NT2/D1 (cell line): ENCODE data around the gene ECI1.

ENCODE experiments used
- DNase-seq: peaks from one replicate; pipeline ENCODE4 v3.0.0-alpha.2; 2011; ENCODE audit warnings: low read depth, low spot score
- H3K27me3 ChIP-seq: 2 replicates; pipeline ENCODE4 v1.6.0; 2011; ENCODE audit warnings: mild to moderate bottlenecking; ENCODE audit not compliant: insufficient read length, insufficient read depth
- H3K36me3 ChIP-seq: 2 replicates; pipeline ENCODE4 v1.6.1; 2011; ENCODE audit warnings: mild to moderate bottlenecking, low read length, mixed read lengths; ENCODE audit not compliant: insufficient read depth, insufficient read length
- H3K4me1 ChIP-seq: 2 replicates; pipeline ENCODE4 v1.5.1; 2011; ENCODE audit not compliant: insufficient read depth, insufficient read length
- H3K4me3 ChIP-seq: 2 replicates; pipeline ENCODE4 v1.5.1; 2011; ENCODE audit warnings: low read depth; ENCODE audit not compliant: insufficient read length
- H3K9ac ChIP-seq: 2 replicates; pipeline ENCODE4 v1.6.0; 2011; ENCODE audit warnings: low read depth; ENCODE audit not compliant: insufficient read length
- H3K9me3 ChIP-seq: 2 replicates; pipeline ENCODE4 v1.5.1; 2011; ENCODE audit warnings: mild to moderate bottlenecking, low read length; ENCODE audit not compliant: insufficient read depth
- SUZ12 ChIP-seq: IDR thresholded peaks from 2 replicates; pipeline ENCODE4 v1.6.1; 2011; ENCODE audit not compliant: insufficient read length, insufficient read depth; ENCODE audit errors: extremely low read depth
- YY1 ChIP-seq: IDR thresholded peaks from 2 replicates; pipeline ENCODE4 v1.6.1; 2011; ENCODE audit not compliant: insufficient read length, insufficient read depth
- ZNF274 ChIP-seq: IDR thresholded peaks from 2 replicates; pipeline ENCODE4 v1.6.1; 2011; ENCODE audit warnings: mild to moderate bottlenecking, low read depth, low read length

The ECI1 gene

GRCh38 chr16:2251296-2252111, at the start of gene ECI1:
ECI1 (minus strand) TSS chr16:2251587; CDS start chr16:2251566, 21 bp downstream.
- H3K36me3 ChIP-seq: peaks cover 67% of the 10 kb centered on the region
- H3K4me1 ChIP-seq: no peaks in the 10 kb centered on the region
- no peaks in the 10 kb centered on the region for H3K9me3 ChIP-seq
- peak; percentile 88 for DNase-seq
- no peak for TF ChIP-seq ZNF274
- no peak for TF ChIP-seq SUZ12
- TF ChIP-seq YY1: peak; percentile 72
- H3K27me3 ChIP-seq: no peaks in the 10 kb centered on the region
- H3K4me3 ChIP-seq: peak within 1 kb of the TSS; percentile 89
- peak within 1 kb of the TSS; percentile 96 for H3K9ac ChIP-seq

- no peaks in the 10 kb centered on the region for H3K36me3 ChIP-seq
- no peak overlapping the region for H3K4me3 ChIP-seq
- H3K4me1 ChIP-seq: no peaks in the 10 kb centered on the region
- no peaks in the 10 kb centered on the region for H3K9me3 ChIP-seq
- no peaks in the 10 kb centered on the region for H3K27me3 ChIP-seq
- DNase-seq: no peak
- no peak for TF ChIP-seq YY1
- TF ChIP-seq ZNF274: no peak
- no peak for TF ChIP-seq SUZ12
- H3K9ac ChIP-seq: no peak overlapping the region
These were observed 48.5 kb upstream of the ECI1 start for GRCh38 chr16:2299915-2300192.

- Histone ChIP-seq H3K9me3 (no peaks in the 10 kb centered on the region), H3K9ac (no peak overlapping the region), H3K4me3 (no peak overlapping the region), H3K36me3 (no peaks in the 10 kb centered on the region), H3K27me3 (no peaks in the 10 kb centered on the region), H3K4me1 (no peaks in the 10 kb centered on the region)
- TF ChIP-seq ZNF274 (no peak), YY1 (no peak), SUZ12 (no peak)
- no peak for DNase-seq
These were observed 47.9 kb upstream of the ECI1 start for GRCh38 chr16:2299121-2299914.

GRCh38 chr16:2298621-2299020, 47.2 kb upstream of the ECI1 start:
- Histone ChIP-seq H3K27me3 (no peaks in the 10 kb centered on the region), H3K4me1 (no peaks in the 10 kb centered on the region), H3K9me3 (no peaks in the 10 kb centered on the region), H3K9ac (no peak overlapping the region), H3K36me3 (no peaks in the 10 kb centered on the region), H3K4me3 (no peak overlapping the region)
- no peak for TF ChIP-seq ZNF274
- DNase-seq: no peak

GRCh38 chr16:2297506-2297860, 46.1 kb upstream of the ECI1 start:
- Histone ChIP-seq H3K36me3 (no peaks in the 10 kb centered on the region), H3K27me3 (no peaks in the 10 kb centered on the region), H3K9me3 (no peaks in the 10 kb centered on the region), H3K4me1 (no peaks in the 10 kb centered on the region), H3K4me3 (no peak overlapping the region), H3K9ac (no peak overlapping the region)
- no peak for DNase-seq
- TF ChIP-seq ZNF274 (no peak), YY1 (no peak), SUZ12 (no peak)

- no peaks in the 10 kb centered on the region for H3K36me3 ChIP-seq
- H3K4me1 ChIP-seq: no peaks in the 10 kb centered on the region
- H3K9me3 ChIP-seq: no peaks in the 10 kb centered on the region
- no peak for DNase-seq
- H3K4me3 ChIP-seq: no peak overlapping the region
- no peaks in the 10 kb centered on the region for H3K27me3 ChIP-seq
- no peak overlapping the region for H3K9ac ChIP-seq
- TF ChIP-seq YY1: no peak
- TF ChIP-seq ZNF274: no peak
- TF ChIP-seq SUZ12: no peak
These were observed 45.5 kb upstream of the ECI1 start for GRCh38 chr16:2296661-2297505.
